WTC11 (cell line): ENCODE results near the gene DPP7.

ENCODE experiments used
- ATF3 ChIP-seq: sonication (generic); formaldehyde crosslinking; conservative IDR thresholded peaks from 2 replicates; pipeline ENCODE4 v1.8.1; 2022; ENCODE audit warnings: mild to moderate bottlenecking, missing genetic modification reagents
- CBFB ChIP-seq: sonication (generic); formaldehyde crosslinking; IDR thresholded peaks from 2 replicates; pipeline ENCODE4 v1.8.1; 2022; ENCODE audit warnings: mild to moderate bottlenecking, low read depth, missing genetic modification reagents
- CTCF ChIP-seq: fragments of 200-600 bp; IDR thresholded peaks from 2 replicates; pipeline ENCODE4 v1.8.0; 2022; ENCODE audit warnings: antibody characterized with exemption
- IRF1 ChIP-seq: sonication (generic); formaldehyde crosslinking; IDR thresholded peaks from 2 replicates; pipeline ENCODE4 v1.8.0; 2023; ENCODE audit warnings: missing genetic modification reagents
- MAX ChIP-seq: sonication (generic); formaldehyde crosslinking; IDR thresholded peaks from 2 replicates; pipeline ENCODE4 v1.8.0; 2022; ENCODE audit warnings: mild to moderate bottlenecking, missing genetic modification reagents
- MLX ChIP-seq: sonication (generic); formaldehyde crosslinking; IDR thresholded peaks from 2 replicates; pipeline ENCODE4 v1.8.1; 2023; ENCODE audit warnings: mild to moderate bottlenecking, missing genetic modification reagents, moderate library complexity
- NR3C1 ChIP-seq: sonication (generic); formaldehyde crosslinking; conservative IDR thresholded peaks from 2 replicates; pipeline ENCODE4 v1.8.1; 2023; ENCODE audit warnings: low read depth, mild to moderate bottlenecking, missing genetic modification reagents
- SP1 ChIP-seq: sonication (generic); formaldehyde crosslinking; conservative IDR thresholded peaks from 2 replicates; pipeline ENCODE4 v1.8.1; 2022; ENCODE audit warnings: missing genetic modification reagents

GRCh38 chr9:137082925-137083290 is 31.6 kb downstream of the DPP7 start:
- TF ChIP-seq CTCF, result no peak
- TF ChIP-seq ATF3 (CRISPR knock-in tag), result no peak
- no peak for TF ChIP-seq CBFB (CRISPR knock-in tag)
- TF ChIP-seq IRF1 (CRISPR knock-in tag), result no peak
- no peak for TF ChIP-seq MAX (CRISPR knock-in tag)
- no peak for TF ChIP-seq MLX
- TF ChIP-seq SP1, result no peak
- no peak for TF ChIP-seq NR3C1 (CRISPR knock-in tag)
